GM18873 (cell line): ENCODE measurements around the gene AFAP1L2.
"Not testable (repeated sequence)": the region's sequence is repeated elsewhere in the genome, so short reads cannot be mapped to it uniquely, and the experiment has no call there.

Experiments used
- ATAC-seq: cut with Tn5 transposase; IDR thresholded peaks from one replicate; pipeline ENCODE4 v1.9.1; 2021; ENCODE audit warnings: mild to moderate bottlenecking, moderate library complexity, moderate number of reproducible peaks; ENCODE audit not compliant: unreplicated experiment, low FRiP score

Gene AFAP1L2

GRCh38 chr10:114367351-114368056 is 36.8 kb downstream of the AFAP1L2 start:
- ATAC-seq = no peak

GRCh38 chr10:114364726-114365125 is 39.6 kb downstream of the AFAP1L2 start:
- ATAC-seq = no peak

GRCh38 chr10:114363745-114364454 is 40.4 kb downstream of the AFAP1L2 start:
- ATAC-seq = no peak

- no peak for ATAC-seq
These were observed 41.4 kb downstream of the AFAP1L2 start for GRCh38 chr10:114362826-114363355.

- ATAC-seq = no peak
These were observed 44.4 kb downstream of the AFAP1L2 start for GRCh38 chr10:114359953-114360345.

- ATAC-seq = no peak
These were observed 45.0 kb downstream of the AFAP1L2 start for GRCh38 chr10:114359041-114359952.

GRCh38 chr10:114357515-114357996 is 46.7 kb downstream of the AFAP1L2 start:
- no peak for ATAC-seq

GRCh38 chr10:114356751-114357514 is 47.4 kb downstream of the AFAP1L2 start:
- ATAC-seq = no peak

GRCh38 chr10:114356126-114356525 is 48.2 kb downstream of the AFAP1L2 start:
- no peak for ATAC-seq

GRCh38 chr10:114353383-114353782 is 50.9 kb downstream of the AFAP1L2 start:
- no peak for ATAC-seq

- no peak for ATAC-seq
These were observed 51.5 kb downstream of the AFAP1L2 start for GRCh38 chr10:114352653-114353298.

GRCh38 chr10:114350751-114351150 is 53.6 kb downstream of the AFAP1L2 start:
- ATAC-seq = no peak

GRCh38 chr10:114349522-114350215 is 54.6 kb downstream of the AFAP1L2 start:
- ATAC-seq = no peak

GRCh38 chr10:114349071-114349470 is 55.2 kb downstream of the AFAP1L2 start:
- not testable (repeated sequence) for ATAC-seq

GRCh38 chr10:114347791-114348190 is 56.5 kb downstream of the AFAP1L2 start:
- no peak for ATAC-seq

- ATAC-seq = no peak
These were observed 57.1 kb downstream of the AFAP1L2 start for GRCh38 chr10:114347241-114347640.

GRCh38 chr10:114346176-114347031 is 57.9 kb downstream of the AFAP1L2 start:
- no peak for ATAC-seq

- ATAC-seq = no peak
These were observed 58.6 kb downstream of the AFAP1L2 start for GRCh38 chr10:114345701-114346100.
